OCI-LY7 (cell line): ENCODE measurements around the gene ICE1. TPM values are rescaled to one million over a fixed set of nuclear protein-coding genes. Genes with fewer than 3 reads are reported as not detected.
"Not testable (repeated sequence)": the region's sequence is repeated elsewhere in the genome, so short reads cannot be mapped to it uniquely, and the experiment has no call there.

Experiments used
- BruUV-seq: library from RNA; stranded (reverse); fragments of 400-500 nt; replicated peaks from 2 replicates; lab custom pipeline; 2021; lab: Mats Ljungman, UMichigan
- CTCF ChIA-PET: fragments of 300-600 bp; sonication (Branson Sonifier 250); formaldehyde crosslinking; loops from one replicate; lab custom pipeline; 2022; ENCODE audit warnings: antibody characterized with exemption; ENCODE audit not compliant: unreplicated experiment; lab: Charles Lee
- POLR2A ChIA-PET: fragments of 300-600 bp; sonication (Branson Sonifier 250); formaldehyde crosslinking; loops from one replicate; lab custom pipeline; 2022; ENCODE audit warnings: antibody characterized with exemption; lab: Charles Lee
- DNase-seq: peaks from one replicate; pipeline ENCODE4 v3.0.0-alpha.2; 2015; ENCODE audit warnings: low spot score
- H2AFZ ChIP-seq: fragments of 200-600 bp; sonication (generic), shearing (Covaris generic); 2 replicates; pipeline ENCODE4 v1.6.1; 2014; ENCODE audit warnings: mild to moderate bottlenecking, antibody characterized with exemption, low read length, moderate library complexity
- H3K27ac ChIP-seq: fragments of 200-600 bp; sonication (generic); 2 replicates; pipeline ENCODE4 v1.5.1; 2014; ENCODE audit warnings: mixed run types, low read depth, mild to moderate bottlenecking, moderate library complexity, low read length, inconsistent platforms; ENCODE audit not compliant: poor library complexity, severe bottlenecking
- H3K36me3 ChIP-seq: fragments of 200-600 bp; sonication (generic); 2 replicates; pipeline ENCODE4 v1.6.1; 2014; ENCODE audit warnings: mild to moderate bottlenecking, antibody characterized with exemption, low read length, moderate library complexity, mixed read lengths; ENCODE audit not compliant: insufficient read depth
- H3K4me1 ChIP-seq: fragments of 200-600 bp; sonication (generic); 2 replicates; pipeline ENCODE4 v1.5.1; 2014; ENCODE audit warnings: mild to moderate bottlenecking, low read length; ENCODE audit not compliant: insufficient read depth, poor library complexity, severe bottlenecking
- H3K4me2 ChIP-seq: fragments of 200-600 bp; sonication (generic); 2 replicates; pipeline ENCODE4 v1.6.1; 2014; ENCODE audit warnings: mild to moderate bottlenecking, low read length
- H3K4me3 ChIP-seq: fragments of 200-600 bp; sonication (generic); 2 replicates; pipeline ENCODE4 v1.5.1; 2014; ENCODE audit warnings: mild to moderate bottlenecking, low read depth, low read length; ENCODE audit not compliant: poor library complexity, severe bottlenecking
- H3K79me2 ChIP-seq: fragments of 200-600 bp; sonication (generic); 2 replicates; pipeline ENCODE4 v1.6.1; 2016; ENCODE audit warnings: low read depth, mild to moderate bottlenecking, low read length, moderate library complexity, mixed read lengths; ENCODE audit not compliant: insufficient read depth
- H3K9me2 ChIP-seq: fragments of 200-600 bp; sonication (generic); 2 replicates; pipeline ENCODE4 v1.6.1; 2016; ENCODE audit warnings: mild to moderate bottlenecking, low read length, mixed read lengths; ENCODE audit not compliant: insufficient read depth
- H3K9me3 ChIP-seq: fragments of 200-600 bp; sonication (generic); 2 replicates; pipeline ENCODE4 v1.6.1; 2014; ENCODE audit warnings: mild to moderate bottlenecking, mixed run types, low read length, mixed read lengths
- H4K20me1 ChIP-seq: fragments of 200-600 bp; sonication (generic); 2 replicates; pipeline ENCODE4 v1.6.1; 2014; ENCODE audit warnings: mild to moderate bottlenecking, antibody characterized with exemption, low read length, moderate library complexity, mixed read lengths; ENCODE audit not compliant: insufficient read depth
- CTCF ChIP-seq: fragments of 200-600 bp; sonication (generic); conservative IDR thresholded peaks from 2 replicates; pipeline ENCODE4 v1.5.1; 2014; ENCODE audit warnings: mild to moderate bottlenecking, antibody characterized with exemption, low read length, moderate library complexity, mixed read lengths
- EZH2phosphoT487 ChIP-seq: fragments of 200-600 bp; sonication (generic); IDR thresholded peaks from 2 replicates; pipeline ENCODE4 v1.6.1; 2018; ENCODE audit warnings: low read depth, borderline replicate concordance, mild to moderate bottlenecking, mixed run types, antibody characterized with exemption, low read length, moderate library complexity, mixed read lengths
- intact Hi-C: fragments of 100-400 bp; cut with micrococcal nuclease; formaldehyde crosslinking; loops from one replicate; pipeline ENCODE4 v1.10.0; 2022; ENCODE audit not compliant: unreplicated experiment
- total RNA-seq, 2 experiments: library from RNA; depleted of rRNA in 1 of 2; stranded (reverse); fragments of >200 nt in 1 of 2; shearing (Covaris generic) in 1 of 2; gene quantifications; 2 replicates each; pipeline ENCODE4 v1.2.3, GENCODE V29; 2014 to 2022

The ICE1 gene
- total RNA-seq, 2 experiments from 2014 or later, result 25.2 to 28.0 TPM

- DNase-seq, H4K20me1 ChIP-seq, POLR2A ChIA-PET, H3K4me1 ChIP-seq, H3K36me3 ChIP-seq, CTCF ChIA-PET, H3K27ac ChIP-seq, H3K4me2 ChIP-seq, intact Hi-C loops, H3K9me2 ChIP-seq, H2AFZ ChIP-seq, H3K4me3 ChIP-seq, BruUV-seq, H3K79me2 ChIP-seq, H3K9me3 ChIP-seq: not testable (repeated sequence)
Observed at GRCh38 chr5:5392504-5392903, 30.0 kb upstream of the ICE1 start.

GRCh38 chr5:5394384-5394986, 28.0 kb upstream of the ICE1 start:
- H3K36me3 ChIP-seq, H3K9me2 ChIP-seq, CTCF ChIA-PET, BruUV-seq, H3K9me3 ChIP-seq, DNase-seq, intact Hi-C loops, H3K4me2 ChIP-seq, H3K27ac ChIP-seq, POLR2A ChIA-PET, H3K4me1 ChIP-seq, H3K4me3 ChIP-seq, H2AFZ ChIP-seq, H4K20me1 ChIP-seq, H3K79me2 ChIP-seq: not testable (repeated sequence)

- H4K20me1 ChIP-seq, H3K4me2 ChIP-seq, H3K9me3 ChIP-seq, intact Hi-C loops, H3K4me3 ChIP-seq, H2AFZ ChIP-seq, BruUV-seq, H3K36me3 ChIP-seq, DNase-seq, H3K9me2 ChIP-seq, H3K79me2 ChIP-seq, H3K4me1 ChIP-seq, H3K27ac ChIP-seq, CTCF ChIA-PET: not testable (repeated sequence)
- POLR2A ChIA-PET, result interaction anchor here (0.8 kb wide), 1 partner anchor 295 kb away, joined by 3 read pairs; no protein-coding TSS in a partner anchor
Observed at GRCh38 chr5:5395093-5395492, 27.4 kb upstream of the ICE1 start.

DNA sequence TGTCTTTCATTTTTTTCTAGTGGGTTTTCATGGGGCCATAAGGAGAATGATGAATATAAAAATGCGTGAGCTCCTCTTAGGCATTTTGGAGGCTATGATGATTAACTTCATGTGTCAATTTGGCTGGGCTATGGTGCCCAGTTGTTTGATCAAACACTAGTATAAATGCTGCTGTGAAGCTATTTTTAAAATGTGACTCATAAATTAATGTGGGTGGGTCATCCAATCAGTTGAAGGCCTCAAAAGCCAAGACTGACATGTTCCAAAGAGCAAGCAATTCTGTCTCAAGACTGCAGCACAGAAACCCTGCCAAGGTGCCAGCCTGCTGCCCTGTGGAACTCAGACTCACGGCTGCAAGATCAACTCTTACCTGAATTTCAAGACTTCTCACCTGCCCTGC, 24.4 kb upstream of the ICE1 start:
- Histone ChIP-seq H3K9me2 (no peaks in the 10 kb centered on the region), H3K4me3 (no peak overlapping the region), H3K9me3 (no peaks in the 10 kb centered on the region), H3K27ac (no peak overlapping the region), H3K79me2 (no peaks in the 10 kb centered on the region), H4K20me1 (no peaks in the 10 kb centered on the region), H2AFZ (no peak overlapping the region), H3K4me1 (no peaks in the 10 kb centered on the region), H3K4me2 (no peak overlapping the region), H3K36me3 (no peaks in the 10 kb centered on the region)
- BruUV-seq, result no TSS peak
- DNase-seq, result no peak
- intact Hi-C loops, result no loop called here
- CTCF ChIA-PET, result no interaction called here
- no peak for TF ChIP-seq CTCF
- TF ChIP-seq EZH2phosphoT487, result no peak
- POLR2A ChIA-PET, result no interaction called here
